ENCODE results near the gene FAM32A. TPM values are rescaled to one million over a fixed set of nuclear protein-coding genes. Genes with fewer than 3 reads are reported as not detected.

FAM32A gene
- total RNA-seq, 1 experiment from 2014 or later: 55.7 TPM

- Histone ChIP-seq H3K4me1 (ENCODE audit: low read length) (peaks cover 23% of the 10 kb centered on the region), H2AFZ (ENCODE audit: low read length) (no peak overlapping the region), H3K9me2 (replicated peaks; ENCODE audit: insufficient read depth, low read length) (no peaks in the 10 kb centered on the region), H3K36me3 (ENCODE audit: insufficient read depth, low read length) (0 out of 2 replicates have a peak, but pooled peaks cover 3% of the 10 kb centered on the region), H3K9me3 (ENCODE audit: low read length) (no peaks in the 10 kb centered on the region), H3K79me2 (ENCODE audit: low read length) (peaks cover 44% of the 10 kb centered on the region), H4K20me1 (ENCODE audit: insufficient read depth, low read depth, low read length) (peaks cover 3% of the 10 kb centered on the region; the same call in 1 of the 2 replicates), H3K9ac (ENCODE audit: low read length) (no peak overlapping the region), H3K27me3 (ENCODE audit: low read length) (no peaks in the 10 kb centered on the region), H3K4me3 (ENCODE audit: low read length) (no peak overlapping the region), H3K4me2 (ENCODE audit: low read depth, low read length, poor library complexity, severe bottlenecking) (no peak overlapping the region), H3K27ac (ENCODE audit: low read length) (no peak overlapping the region)
- DNase-seq: no peak
These were observed 15.1 kb downstream of the FAM32A start for GRCh38 chr19:16200038-16201010.

DNA sequence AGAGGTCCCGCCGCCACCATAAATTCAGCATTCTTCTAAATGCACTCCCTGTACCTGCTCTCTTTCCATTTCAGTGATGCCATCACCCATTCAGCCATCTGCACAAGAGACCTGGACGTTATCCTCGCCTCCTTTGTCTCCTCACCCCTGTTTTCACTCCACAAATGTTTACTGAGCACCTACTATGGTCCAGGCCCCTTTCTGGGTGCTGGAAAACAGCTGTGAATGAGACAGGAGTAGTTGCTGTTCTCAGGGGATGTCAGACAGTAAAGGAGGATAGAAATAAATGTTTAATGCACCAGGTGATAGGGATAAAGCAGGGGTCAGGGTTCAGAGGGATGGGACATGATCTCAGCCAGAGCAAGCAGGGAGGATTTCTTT is 15.8 kb downstream of the FAM32A start:
- Histone ChIP-seq H3K27me3 (ENCODE audit: low read length) (no peaks in the 10 kb centered on the region), H3K9me2 (replicated peaks; ENCODE audit: insufficient read depth, low read length) (no peaks in the 10 kb centered on the region), H3K9me3 (ENCODE audit: low read length) (no peaks in the 10 kb centered on the region), H3K27ac (ENCODE audit: low read length) (no peak overlapping the region), H3K4me1 (ENCODE audit: low read length) (peaks cover 20% of the 10 kb centered on the region), H3K79me2 (ENCODE audit: low read length) (peaks cover 44% of the 10 kb centered on the region), H3K9ac (ENCODE audit: low read length) (no peak overlapping the region), H2AFZ (ENCODE audit: low read length) (no peak overlapping the region), H3K4me2 (ENCODE audit: low read depth, low read length, poor library complexity, severe bottlenecking) (no peak overlapping the region), H3K4me3 (ENCODE audit: low read length) (no peak overlapping the region), H4K20me1 (ENCODE audit: insufficient read depth, low read depth, low read length) (peaks cover 3% of the 10 kb centered on the region; the same call in 1 of the 2 replicates), H3K36me3 (ENCODE audit: insufficient read depth, low read length) (0 out of 2 replicates have a peak, but pooled peaks cover 3% of the 10 kb centered on the region)
- DNase-seq: no peak

DNA sequence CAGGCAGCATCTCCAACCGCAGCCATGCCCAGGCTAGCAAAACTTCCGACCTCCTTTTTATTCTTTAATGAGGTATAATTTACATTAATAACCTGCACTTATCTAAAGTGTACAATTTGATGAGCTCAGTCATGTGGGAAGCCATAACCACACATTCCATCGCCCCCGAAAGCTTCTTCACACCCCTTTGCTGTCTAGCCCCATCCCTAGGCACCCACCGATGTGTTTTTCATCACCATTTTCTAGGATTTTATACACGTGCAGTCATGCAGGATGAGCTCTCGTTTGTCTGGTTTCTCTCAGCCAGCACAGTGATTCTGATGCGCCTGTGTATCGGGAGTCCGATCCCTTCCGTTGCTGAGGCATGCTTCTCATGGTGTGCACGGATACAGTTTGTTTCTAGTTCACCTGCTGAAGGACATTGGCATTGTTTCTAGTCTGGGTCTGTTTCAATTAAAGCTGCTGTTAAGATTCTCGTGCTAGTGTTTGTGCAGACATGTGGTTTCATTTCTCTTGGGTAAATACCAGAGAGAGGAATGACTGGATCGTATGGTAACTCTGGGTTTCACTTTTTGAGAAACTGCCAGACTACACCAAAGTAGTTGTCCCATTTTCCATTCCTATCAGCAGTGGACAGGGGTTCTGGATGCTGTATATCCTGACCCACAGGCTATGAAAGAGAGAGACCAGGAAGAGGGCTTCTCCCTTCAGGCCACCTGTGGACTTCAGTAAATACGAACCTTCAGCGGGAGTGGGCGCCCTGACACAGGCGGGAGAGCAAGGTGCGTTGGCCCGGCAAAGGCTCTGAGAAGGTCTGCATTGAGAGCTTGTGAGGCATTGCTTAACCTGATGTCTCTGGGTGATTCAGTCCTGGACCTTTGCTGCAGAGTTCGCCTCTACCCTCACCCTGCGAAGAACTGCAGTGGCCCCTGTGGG is 17.4 kb downstream of the FAM32A start:
- no peak overlapping the region for H3K27ac ChIP-seq (ENCODE audit: low read length)
- H3K79me2 ChIP-seq (ENCODE audit: low read length): peaks cover 44% of the 10 kb centered on the region
- no peak overlapping the region for H3K4me3 ChIP-seq (ENCODE audit: low read length)
- no peak overlapping the region for H2AFZ ChIP-seq (ENCODE audit: low read length)
- H3K9ac ChIP-seq (ENCODE audit: low read length): no peak overlapping the region
- peaks cover 10% of the 10 kb centered on the region for H3K4me1 ChIP-seq (ENCODE audit: low read length)
- no peaks in the 10 kb centered on the region for H3K9me3 ChIP-seq (ENCODE audit: low read length)
- H3K4me2 ChIP-seq (ENCODE audit: low read depth, low read length, poor library complexity, severe bottlenecking): no peak overlapping the region
- no peaks in the 10 kb centered on the region for H3K27me3 ChIP-seq (ENCODE audit: low read length)
- no peaks in the 10 kb centered on the region for H3K9me2 ChIP-seq (replicated peaks; ENCODE audit: insufficient read depth, low read length)
- DNase-seq: no peak
- H3K36me3 ChIP-seq (ENCODE audit: insufficient read depth, low read length): 0 out of 2 replicates have a peak, but pooled peaks cover 3% of the 10 kb centered on the region
- H4K20me1 ChIP-seq (ENCODE audit: insufficient read depth, low read depth, low read length): peaks cover 3% of the 10 kb centered on the region; the same call in 1 of the 2 replicates

GRCh38 chr19:16203256-16204004 is 18.2 kb downstream of the FAM32A start:
- Histone ChIP-seq H3K9me2 (replicated peaks; ENCODE audit: insufficient read depth, low read length) (no peaks in the 10 kb centered on the region), H4K20me1 (ENCODE audit: insufficient read depth, low read depth, low read length) (peaks cover 3% of the 10 kb centered on the region; the same call in 1 of the 2 replicates), H2AFZ (ENCODE audit: low read length) (no peak overlapping the region), H3K79me2 (ENCODE audit: low read length) (peaks cover 37% of the 10 kb centered on the region), H3K4me2 (ENCODE audit: low read depth, low read length, poor library complexity, severe bottlenecking) (no peak overlapping the region), H3K36me3 (ENCODE audit: insufficient read depth, low read length) (0 out of 2 replicates have a peak, but pooled peaks cover 3% of the 10 kb centered on the region), H3K9me3 (ENCODE audit: low read length) (no peaks in the 10 kb centered on the region), H3K4me3 (ENCODE audit: low read length) (no peak overlapping the region), H3K27me3 (ENCODE audit: low read length) (no peaks in the 10 kb centered on the region), H3K9ac (ENCODE audit: low read length) (no peak overlapping the region), H3K4me1 (ENCODE audit: low read length) (peaks cover 9% of the 10 kb centered on the region), H3K27ac (ENCODE audit: low read length) (no peak overlapping the region)
- no peak for DNase-seq

DNA sequence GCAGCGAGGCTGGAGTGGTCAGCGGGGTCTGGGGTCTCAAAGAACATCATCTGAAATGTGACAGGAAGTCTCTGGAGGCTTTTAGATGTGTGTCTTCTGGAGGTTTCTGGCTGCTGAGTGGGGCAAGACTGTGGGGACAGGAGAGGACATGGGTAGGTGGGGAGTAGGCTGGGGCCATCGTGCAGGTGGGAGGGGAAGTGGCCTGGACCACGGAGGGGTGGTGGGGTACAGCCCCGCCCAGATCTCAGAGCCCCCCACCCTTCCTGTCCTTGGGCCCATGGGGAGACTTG is 18.7 kb downstream of the FAM32A start:
- peaks cover 3% of the 10 kb centered on the region; the same call in 1 of the 2 replicates for H4K20me1 ChIP-seq (ENCODE audit: insufficient read depth, low read depth, low read length)
- no peaks in the 10 kb centered on the region for H3K27me3 ChIP-seq (ENCODE audit: low read length)
- peaks cover 32% of the 10 kb centered on the region for H3K79me2 ChIP-seq (ENCODE audit: low read length)
- no peak overlapping the region for H3K27ac ChIP-seq (ENCODE audit: low read length)
- no peak overlapping the region for H3K9ac ChIP-seq (ENCODE audit: low read length)
- H3K4me3 ChIP-seq (ENCODE audit: low read length): no peak overlapping the region
- H3K36me3 ChIP-seq (ENCODE audit: insufficient read depth, low read length): 0 out of 2 replicates have a peak, but pooled peaks cover 4% of the 10 kb centered on the region
- H3K4me1 ChIP-seq (ENCODE audit: low read length): peaks cover 4% of the 10 kb centered on the region
- no peak for DNase-seq
- no peaks in the 10 kb centered on the region for H3K9me3 ChIP-seq (ENCODE audit: low read length)
- H3K9me2 ChIP-seq (replicated peaks; ENCODE audit: insufficient read depth, low read length): no peaks in the 10 kb centered on the region
- no peak overlapping the region for H2AFZ ChIP-seq (ENCODE audit: low read length)
- H3K4me2 ChIP-seq (ENCODE audit: low read depth, low read length, poor library complexity, severe bottlenecking): no peak overlapping the region

GRCh38 chr19:16205205-16206045 is 20.2 kb downstream of the FAM32A start:
- Histone ChIP-seq H3K9me3 (ENCODE audit: low read length) (no peaks in the 10 kb centered on the region), H3K9me2 (replicated peaks; ENCODE audit: insufficient read depth, low read length) (no peaks in the 10 kb centered on the region), H3K79me2 (ENCODE audit: low read length) (peaks cover 17% of the 10 kb centered on the region), H3K9ac (ENCODE audit: low read length) (no peak overlapping the region), H3K4me3 (ENCODE audit: low read length) (no peak overlapping the region), H4K20me1 (ENCODE audit: insufficient read depth, low read depth, low read length) (0 out of 2 replicates have a peak, but pooled peaks cover 3% of the 10 kb centered on the region), H3K4me1 (ENCODE audit: low read length) (no peaks in the 10 kb centered on the region), H3K36me3 (ENCODE audit: insufficient read depth, low read length) (peaks cover 10% of the 10 kb centered on the region), H2AFZ (ENCODE audit: low read length) (no peak overlapping the region), H3K4me2 (ENCODE audit: low read depth, low read length, poor library complexity, severe bottlenecking) (no peak overlapping the region), H3K27ac (ENCODE audit: low read length) (no peak overlapping the region), H3K27me3 (ENCODE audit: low read length) (no peaks in the 10 kb centered on the region)
- no peak for DNase-seq

DNA sequence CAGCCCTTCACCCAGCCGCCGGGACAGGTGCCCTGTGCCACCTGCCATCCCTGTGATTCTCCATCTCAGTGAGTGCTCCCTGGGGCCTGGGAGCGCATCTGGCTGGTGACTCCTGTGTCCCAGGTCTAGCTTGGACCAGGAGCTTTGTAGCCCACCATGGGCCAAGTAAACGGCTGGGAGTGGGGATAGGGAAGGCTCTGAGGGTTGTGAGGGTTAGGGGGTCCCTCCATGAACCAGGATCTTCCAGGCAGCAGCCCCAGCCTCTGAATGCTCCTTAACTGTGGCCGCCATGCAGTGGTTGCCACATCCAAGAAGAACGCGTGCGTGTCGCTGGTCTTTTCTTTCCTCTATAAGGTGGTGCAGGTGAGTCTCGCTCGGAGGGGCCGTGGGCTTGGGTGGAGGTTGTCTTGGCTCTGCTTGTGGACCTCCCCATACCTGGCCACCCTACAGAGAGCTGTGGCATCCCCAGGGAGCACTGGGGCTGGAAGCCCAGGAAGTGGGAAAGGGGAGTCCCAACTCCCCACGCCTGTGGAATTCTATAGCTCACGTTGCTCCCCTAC is 20.9 kb downstream of the FAM32A start:
- no peak overlapping the region for H3K4me2 ChIP-seq (ENCODE audit: low read depth, low read length, poor library complexity, severe bottlenecking)
- no peaks in the 10 kb centered on the region for H3K4me1 ChIP-seq (ENCODE audit: low read length)
- H3K9ac ChIP-seq (ENCODE audit: low read length): no peak overlapping the region
- no peak for DNase-seq
- 0 out of 2 replicates have a peak, but pooled peaks cover 3% of the 10 kb centered on the region for H4K20me1 ChIP-seq (ENCODE audit: insufficient read depth, low read depth, low read length)
- no peaks in the 10 kb centered on the region for H3K9me3 ChIP-seq (ENCODE audit: low read length)
- H3K36me3 ChIP-seq (ENCODE audit: insufficient read depth, low read length): peaks cover 12% of the 10 kb centered on the region
- H3K4me3 ChIP-seq (ENCODE audit: low read length): no peak overlapping the region
- no peaks in the 10 kb centered on the region for H3K27me3 ChIP-seq (ENCODE audit: low read length)
- H2AFZ ChIP-seq (ENCODE audit: low read length): no peak overlapping the region
- no peaks in the 10 kb centered on the region for H3K9me2 ChIP-seq (replicated peaks; ENCODE audit: insufficient read depth, low read length)
- peaks cover 10% of the 10 kb centered on the region for H3K79me2 ChIP-seq (ENCODE audit: low read length)
- H3K27ac ChIP-seq (ENCODE audit: low read length): no peak overlapping the region
